Astrocyte of the cerebellum (primary cell): ENCODE data around the gene PRSS2.
A peak's percentile ranks its signal among the peaks of the same experiment; 100 is the strongest.

ENCODE experiments used
- DNase-seq: peaks from one replicate; pipeline ENCODE4 v3.0.0-alpha.2; 2011; ENCODE audit warnings: low read depth
- H3K4me3 ChIP-seq: 2 replicates; pipeline ENCODE4 v1.5.1; 2011; ENCODE audit warnings: mild to moderate bottlenecking, low read depth, low read length, moderate library complexity
- CTCF ChIP-seq: IDR thresholded peaks from 2 replicates; pipeline ENCODE4 v1.5.1; 2012; ENCODE audit warnings: low read length, low read depth, moderate library complexity, mild to moderate bottlenecking; ENCODE audit errors: missing control alignments
- in situ Hi-C: cut with HindIII; loops from 2 replicates; pipeline ENCODE4 v1.10.0; 2017; ENCODE audit warnings: low sequenced_read_pairs

PRSS2 gene

DNA sequence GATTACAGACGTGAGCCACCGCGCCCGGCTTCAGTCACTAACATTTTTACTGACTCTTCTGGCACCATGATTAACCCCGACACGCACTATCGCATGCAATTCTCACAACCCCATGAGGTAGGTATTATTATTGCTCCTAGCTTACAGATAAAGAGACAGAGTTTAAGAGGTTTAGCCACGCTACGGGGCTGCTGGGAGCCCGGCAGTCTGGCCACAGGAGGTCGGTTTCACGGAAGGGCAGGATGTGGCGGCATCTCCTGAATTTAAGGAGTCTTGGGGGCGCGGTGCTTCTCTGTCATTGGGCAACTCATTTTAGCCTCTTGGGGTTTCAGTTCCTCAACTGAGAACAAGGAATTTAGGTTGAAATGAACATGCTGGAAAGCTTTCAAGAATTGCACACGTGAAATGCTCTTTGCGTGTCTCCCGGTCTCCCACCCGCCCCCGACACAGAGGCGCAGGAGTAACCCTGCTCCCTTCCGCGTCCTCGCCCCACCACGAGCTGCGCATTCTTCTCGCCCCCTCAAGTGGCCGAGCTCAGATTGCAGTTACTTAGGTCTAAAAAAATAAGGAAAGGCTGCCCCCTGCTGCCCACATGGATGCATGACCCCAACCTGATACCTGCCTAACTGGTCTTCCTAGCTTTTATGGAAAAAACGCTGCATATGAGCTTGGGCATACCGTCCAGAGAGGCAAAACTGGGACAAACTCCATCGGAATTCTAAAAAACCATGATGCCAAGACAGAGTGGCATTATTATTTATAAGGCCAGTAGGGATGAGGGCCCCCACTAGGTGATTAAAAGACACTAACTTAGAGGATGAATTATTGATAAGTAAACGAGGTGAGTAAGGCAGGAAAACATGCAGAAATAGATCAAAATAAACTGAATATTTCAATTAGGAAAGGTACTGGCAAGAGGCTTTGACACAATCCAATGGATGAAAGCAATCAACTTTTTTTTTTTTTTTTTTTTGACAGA is 12.4 kb downstream of the PRSS2 start:
- TF ChIP-seq CTCF = peak; percentile 92
- H3K4me3 ChIP-seq = peak overlapping the region; percentile 37
- in situ Hi-C loops = no loop called here
- DNase-seq = peak; percentile 91

DNA sequence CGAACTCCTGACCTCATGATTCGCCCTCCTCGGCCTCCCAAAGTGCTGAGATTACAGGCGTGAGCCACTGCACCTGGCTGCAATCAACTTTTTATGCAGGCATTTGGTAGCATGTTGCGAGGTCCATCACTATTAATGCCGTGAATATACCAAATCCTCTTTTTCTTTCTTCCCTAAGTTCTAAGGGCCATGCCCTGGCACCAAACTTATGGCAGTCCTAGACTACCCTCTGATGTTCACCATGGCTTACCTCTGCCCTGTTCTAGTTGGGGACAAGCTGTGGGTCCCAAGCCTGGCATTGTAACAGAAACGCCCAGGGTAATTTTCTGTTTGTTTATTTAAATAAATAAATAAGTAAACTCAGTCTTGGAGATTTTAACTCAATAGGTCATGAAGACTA is 13.3 kb downstream of the PRSS2 start:
- no peak for DNase-seq
- in situ Hi-C loops = no loop called here
- no peak overlapping the region for H3K4me3 ChIP-seq
- TF ChIP-seq CTCF = no peak

DNA sequence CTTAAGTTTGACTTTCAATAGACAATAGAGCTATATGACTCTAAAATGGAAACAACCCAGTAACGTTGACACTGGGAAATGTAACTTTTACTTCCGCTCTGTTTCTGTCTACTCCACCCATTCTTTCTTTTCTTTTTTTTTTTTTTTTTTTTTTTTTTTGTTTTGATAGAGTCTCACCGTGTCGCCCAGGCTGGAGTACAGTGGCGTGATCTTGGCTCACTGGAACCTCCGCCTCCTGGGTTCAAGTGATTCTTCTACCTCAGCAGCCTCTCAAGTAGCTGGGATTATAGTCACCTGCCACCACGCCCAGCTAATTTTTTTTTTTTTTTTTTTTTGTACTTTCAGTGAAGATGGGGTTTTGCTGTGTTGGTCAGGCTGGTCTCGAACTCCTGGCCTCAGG is 13.9 kb downstream of the PRSS2 start:
- DNase-seq = no peak
- no peak overlapping the region for H3K4me3 ChIP-seq
- in situ Hi-C loops = no loop called here
- no peak for TF ChIP-seq CTCF

- H3K4me3 ChIP-seq = no peak overlapping the region
- DNase-seq = no peak
- in situ Hi-C loops = no loop called here
- TF ChIP-seq CTCF = no peak
These were observed 15.1 kb downstream of the PRSS2 start for GRCh38 chr7:142785841-142786250.

DNA sequence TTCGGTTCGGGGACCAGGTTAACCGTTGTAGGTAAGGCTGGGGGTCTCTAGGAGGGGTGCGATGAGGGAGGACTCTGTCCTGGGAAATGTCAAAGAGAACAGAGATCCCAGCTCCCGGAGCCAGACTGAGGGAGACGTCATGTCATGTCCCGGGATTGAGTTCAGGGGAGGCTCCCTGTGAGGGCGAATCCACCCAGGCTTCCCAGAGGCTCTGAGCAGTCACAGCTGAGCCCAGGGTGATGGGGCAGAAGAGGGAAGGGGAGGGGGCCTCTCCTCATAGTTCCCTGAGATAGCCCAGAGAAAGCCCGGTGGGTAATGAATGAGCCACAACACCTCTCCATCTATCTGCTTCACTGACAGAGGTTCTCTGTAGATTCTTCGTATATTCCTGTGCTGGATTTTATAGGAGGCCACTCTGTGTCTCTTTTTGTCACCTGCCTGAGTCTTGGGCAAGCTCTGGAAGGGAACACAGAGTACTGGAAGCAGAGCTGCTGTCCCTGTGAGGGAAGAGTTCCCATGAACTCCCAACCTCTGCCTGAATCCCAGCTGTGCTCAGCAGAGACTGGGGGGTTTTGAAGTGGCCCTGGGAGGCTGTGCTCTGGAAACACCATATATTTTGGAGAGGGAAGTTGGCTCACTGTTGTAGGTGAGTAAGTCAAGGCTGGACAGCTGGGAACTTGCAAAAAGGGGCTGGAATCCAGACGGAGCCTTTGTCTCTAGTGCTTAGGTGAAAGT is 16.4 kb downstream of the PRSS2 start:
- DNase-seq = no peak
- TF ChIP-seq CTCF = no peak
- no peak overlapping the region for H3K4me3 ChIP-seq
- in situ Hi-C loops = no loop called here

GRCh38 chr7:142787783-142788182 is 17.0 kb downstream of the PRSS2 start:
- DNase-seq = no peak
- in situ Hi-C loops = no loop called here

More at GRCh38 chr7:142787783-142788182, 17.0 kb downstream of the PRSS2 start:
- H3K4me3 ChIP-seq = no peak overlapping the region
- TF ChIP-seq CTCF = no peak
